SK-MEL-5 (cell line): ENCODE results near the gene MAML2. TPM values are rescaled to one million over a fixed set of nuclear protein-coding genes. Genes with fewer than 3 reads are reported as not detected.
"Not testable (repeated sequence)": the region's sequence is repeated elsewhere in the genome, so short reads cannot be mapped to it uniquely, and the experiment has no call there.

Source experiments
- DNase-seq: peaks from one replicate; pipeline ENCODE4 v3.0.0-alpha.2; 2016; ENCODE audit warnings: low read depth, low spot score
- in situ Hi-C: cut with HindIII; loops from 2 replicates; pipeline ENCODE4 v1.10.0; 2016; ENCODE audit warnings: low sequenced_read_pairs, high pct_unique_total_duplicates, low pct_unique_long_range_greater_than_20kb
- total RNA-seq: library from RNA; depleted of rRNA; stranded (reverse); fragments of >200 nt; shearing (Covaris generic); gene quantifications from 2 replicates; pipeline ENCODE4 v1.2.3, GENCODE V29; 2014

MAML2 gene
- total RNA-seq, 1 experiment from 2014 or later = 3.5 TPM

- DNase-seq = peak; percentile 86
- in situ Hi-C loops = no loop called here
Observed at GRCh38 chr11:96307776-96308140, 35.2 kb downstream of the MAML2 start.

- DNase-seq = peak; percentile 95
- in situ Hi-C loops = no loop called here
Observed at GRCh38 chr11:96306933-96307775, 35.8 kb downstream of the MAML2 start.

DNA sequence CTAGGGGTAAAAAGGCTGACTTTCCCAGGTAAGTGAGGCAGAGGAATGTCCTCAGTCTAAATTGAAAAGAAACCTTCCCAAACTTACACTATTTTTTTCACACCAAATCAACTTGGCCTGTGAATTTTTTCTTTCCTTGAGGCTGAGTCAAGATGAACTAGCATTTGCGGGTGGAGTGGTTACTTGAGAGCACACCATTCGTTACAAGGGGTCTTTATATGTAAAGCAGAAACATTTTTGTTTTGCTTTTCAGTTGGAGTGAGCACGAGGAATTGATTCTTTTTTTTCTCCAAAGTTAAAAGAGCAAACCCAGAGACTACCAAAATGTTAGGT lies 36.4 kb downstream of the MAML2 start:
- DNase-seq = no peak
- in situ Hi-C loops = no loop called here

GRCh38 chr11:96306071-96306470 lies 36.9 kb downstream of the MAML2 start:
- in situ Hi-C loops = no loop called here

GRCh38 chr11:96303980-96304379 lies 39.0 kb downstream of the MAML2 start:
- in situ Hi-C loops = no loop called here
- no peak for DNase-seq

More at GRCh38 chr11:96306071-96306470, 36.9 kb downstream of the MAML2 start:
- no peak for DNase-seq

- peak; percentile 34 for DNase-seq
- in situ Hi-C loops = no loop called here
Observed at GRCh38 chr11:96303064-96303463, 39.9 kb downstream of the MAML2 start.

DNA sequence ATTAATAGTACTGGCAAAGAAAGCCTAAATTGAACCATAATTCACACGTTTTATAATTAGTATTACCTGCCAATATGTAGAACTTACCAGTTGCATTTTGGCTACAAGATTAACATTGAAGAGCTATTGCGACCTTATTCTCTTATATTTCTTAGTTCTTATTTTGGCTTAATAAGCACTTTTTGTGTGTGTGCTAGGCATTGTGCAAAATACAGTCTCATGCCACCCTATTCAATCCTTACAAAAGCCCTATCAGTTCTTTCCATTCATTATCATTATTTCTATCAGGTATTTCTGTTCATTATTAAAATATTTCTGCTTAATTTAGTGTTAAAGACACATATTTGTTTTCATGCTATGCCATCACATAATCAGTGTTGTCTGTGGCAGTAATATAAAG lies 41.2 kb downstream of the MAML2 start:
- no peak for DNase-seq
- in situ Hi-C loops = no loop called here

GRCh38 chr11:96299155-96299888 lies 43.7 kb downstream of the MAML2 start:
- no peak for DNase-seq
- in situ Hi-C loops = no loop called here

GRCh38 chr11:96295369-96295768 lies 47.6 kb downstream of the MAML2 start:
- in situ Hi-C loops = no loop called here
- no peak for DNase-seq

- no peak for DNase-seq
- in situ Hi-C loops = no loop called here
Observed at GRCh38 chr11:96294289-96294688, 48.7 kb downstream of the MAML2 start.

GRCh38 chr11:96293598-96294021 lies 49.4 kb downstream of the MAML2 start:
- in situ Hi-C loops = no loop called here
- no peak for DNase-seq

- in situ Hi-C loops = no loop called here
- DNase-seq = no peak
Observed at GRCh38 chr11:96293109-96293508, 49.9 kb downstream of the MAML2 start.

GRCh38 chr11:96292291-96293010 lies 50.5 kb downstream of the MAML2 start:
- peak; percentile 41 for DNase-seq
- in situ Hi-C loops = no loop called here

GRCh38 chr11:96290631-96291030 lies 52.4 kb downstream of the MAML2 start:
- in situ Hi-C loops = no loop called here

GRCh38 chr11:96290031-96290430 lies 53.0 kb downstream of the MAML2 start:
- DNase-seq = no peak
- in situ Hi-C loops = no loop called here

More at GRCh38 chr11:96290631-96291030, 52.4 kb downstream of the MAML2 start:
- no peak for DNase-seq

GRCh38 chr11:96288915-96289314 lies 54.1 kb downstream of the MAML2 start:
- in situ Hi-C loops = no loop called here
- no peak for DNase-seq

- in situ Hi-C loops = no loop called here
- DNase-seq = no peak
Observed at GRCh38 chr11:96287822-96288439, 55.1 kb downstream of the MAML2 start.

- in situ Hi-C loops, DNase-seq: not testable (repeated sequence)
Observed at GRCh38 chr11:96285985-96286384, 57.0 kb downstream of the MAML2 start.
